Stimulated activated CD4-positive, alpha-beta T cell treated with anti-CD3 and anti-CD28 coated beads, Interleukin-15, amount 100 ng/mL, for 24 hours (primary cell): Measurements from ENCODE around the gene HIRA.
"Not testable (repeated sequence)": the region's sequence is repeated elsewhere in the genome, so short reads cannot be mapped to it uniquely, and the experiment has no call there.

Experiments used
- DNase-seq: peaks from one replicate; pipeline ENCODE4 v3.0.0-alpha.2; 2020

Gene HIRA

DNA sequence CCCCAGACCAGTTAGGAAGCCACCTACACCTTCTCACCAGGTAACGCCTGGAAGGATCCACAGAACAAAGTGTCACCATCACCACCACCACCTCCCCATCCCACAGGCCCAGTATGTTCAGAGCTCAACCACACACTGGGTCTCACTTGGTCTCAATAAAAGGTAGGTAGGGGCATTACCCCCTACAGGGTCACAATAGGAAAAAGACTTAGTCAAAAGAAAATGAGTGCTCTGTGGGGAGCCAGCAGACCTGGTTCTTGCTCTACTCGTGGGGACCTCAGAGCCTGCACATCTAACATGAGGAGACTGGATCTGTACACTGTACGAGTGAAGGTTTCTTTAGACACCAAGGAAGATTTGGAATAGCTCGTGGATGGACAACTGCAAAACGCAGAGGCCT, 49.3 kb downstream of the HIRA start:
- DNase-seq = no peak

DNA sequence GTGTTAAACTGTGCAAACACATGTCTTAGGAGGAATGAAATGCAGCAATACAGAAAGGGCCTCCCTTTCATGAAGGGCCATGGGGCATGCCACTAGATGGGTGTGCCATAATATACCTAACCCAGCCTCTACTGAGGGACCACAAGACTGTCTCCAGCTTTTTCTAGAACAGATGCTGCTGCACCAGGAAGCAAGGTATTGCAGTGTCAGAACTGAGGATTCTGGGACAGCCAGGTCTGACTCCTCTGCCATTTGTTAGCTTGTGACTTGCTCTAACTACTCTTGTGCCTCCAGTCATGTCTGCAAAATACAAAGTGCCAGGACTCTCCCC, 53.2 kb downstream of the HIRA start:
- no peak for DNase-seq

DNA sequence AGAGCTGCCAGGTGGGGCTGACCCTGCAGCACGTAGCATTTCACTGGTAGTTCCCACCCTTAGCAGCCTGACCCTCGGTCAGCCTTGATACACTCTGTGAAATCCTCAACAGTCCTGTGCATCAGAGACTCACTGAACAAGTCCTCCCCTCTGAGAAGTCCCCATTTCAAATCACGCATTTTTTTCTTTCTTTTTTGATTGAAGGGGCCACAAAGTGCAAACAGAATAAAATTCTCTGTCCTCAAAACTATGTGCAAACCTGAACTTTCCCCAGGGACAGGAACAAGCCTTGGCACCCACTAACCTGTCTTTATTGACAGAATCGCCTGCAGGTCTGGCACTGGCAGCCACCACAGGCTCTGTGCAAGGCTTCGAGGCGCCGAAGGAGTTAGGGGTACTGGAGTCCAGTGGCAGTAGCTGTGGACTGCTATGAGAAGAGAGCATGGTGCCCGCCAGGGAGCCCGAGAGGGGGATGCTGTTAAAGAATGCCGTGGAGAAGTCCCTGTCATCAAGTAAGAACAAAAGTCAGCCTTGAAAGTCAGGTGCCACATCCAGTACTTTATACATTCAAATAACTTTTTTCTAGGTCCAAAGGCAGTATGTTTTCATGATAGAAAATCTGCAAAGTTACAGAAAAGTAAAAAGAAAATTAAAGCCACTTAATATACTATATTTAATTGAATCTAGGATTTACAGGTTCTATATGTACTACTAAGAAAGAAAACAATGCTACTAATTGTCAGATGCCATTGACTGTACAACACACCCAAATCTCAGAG, 53.8 kb downstream of the HIRA start:
- no peak for DNase-seq

DNA sequence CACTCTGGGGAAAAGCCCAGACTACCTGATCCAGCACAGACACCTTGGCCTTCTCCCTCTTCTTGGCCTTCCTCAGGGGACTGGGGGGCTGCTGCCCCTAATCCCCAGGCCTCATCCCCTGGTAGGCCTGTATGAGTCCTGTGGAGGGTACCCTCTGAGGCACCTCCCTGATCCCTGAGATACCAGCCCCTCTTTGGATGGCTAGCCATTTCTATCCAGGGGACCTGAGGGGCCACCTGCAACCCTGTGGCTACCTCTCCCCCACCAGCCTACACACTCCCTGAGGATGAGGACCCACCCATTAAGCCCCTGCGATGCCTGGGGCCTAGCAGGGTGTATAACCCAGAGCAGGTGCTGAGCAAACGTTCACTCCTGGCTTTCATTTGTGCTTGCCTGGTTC, 54.6 kb downstream of the HIRA start:
- DNase-seq = no peak

DNA sequence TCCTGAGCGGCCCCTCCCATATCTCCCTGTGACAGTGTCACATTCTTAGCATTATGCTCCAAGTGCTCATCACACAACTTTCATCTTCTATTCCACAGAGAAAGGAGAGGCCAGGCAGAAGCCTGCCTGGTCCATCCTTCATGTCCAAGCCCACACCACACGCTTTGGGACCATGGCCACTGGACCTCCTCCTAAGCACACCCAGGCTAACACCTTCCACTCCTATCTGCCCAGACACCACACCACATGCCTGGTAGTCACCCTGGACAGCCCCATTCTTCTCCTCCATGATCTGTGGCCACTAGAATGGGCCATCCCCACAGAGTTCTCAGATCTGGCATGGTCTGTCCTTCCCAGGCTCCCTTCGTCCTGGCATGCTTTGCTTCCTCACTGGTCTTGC, 55.3 kb downstream of the HIRA start:
- no peak for DNase-seq

DNA sequence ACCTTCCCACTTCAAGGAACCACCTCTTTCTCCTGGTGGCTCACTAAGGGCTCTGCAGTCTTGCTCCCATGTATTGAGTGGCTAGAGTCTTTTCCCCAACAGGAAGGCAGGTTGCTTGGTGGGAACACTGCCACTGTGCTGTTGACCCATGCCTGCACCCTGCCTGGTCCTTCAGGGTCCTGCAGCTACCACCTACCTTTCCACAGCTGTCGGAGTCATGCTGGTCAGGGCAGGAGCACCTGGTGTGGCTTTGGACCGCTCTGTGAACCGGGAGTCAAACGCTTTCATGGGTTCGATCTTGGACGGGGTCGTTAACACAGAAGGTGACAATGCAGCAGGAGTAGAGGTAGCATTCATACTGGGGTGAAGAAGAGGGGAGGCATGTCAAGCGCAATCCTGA, 56.1 kb downstream of the HIRA start:
- no peak for DNase-seq

DNA sequence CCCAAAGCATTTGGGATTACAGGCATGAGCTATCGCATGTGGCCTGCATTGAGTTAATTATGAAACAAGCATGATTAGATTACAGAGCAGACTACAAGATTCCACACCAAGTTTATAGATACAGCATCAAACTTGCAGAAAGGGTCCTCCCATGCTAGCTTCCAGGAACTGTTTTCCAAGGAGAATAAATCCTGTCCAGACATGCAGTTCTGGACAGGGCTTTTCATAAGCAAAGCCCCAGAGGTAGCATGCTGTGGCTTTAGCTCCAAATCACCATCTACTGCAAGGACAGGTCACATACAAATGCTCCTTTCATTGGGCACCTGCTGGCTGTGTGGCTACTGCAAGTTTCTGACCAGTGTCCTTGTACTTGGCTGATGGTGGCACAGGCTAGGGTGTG, 57.1 kb downstream of the HIRA start:
- DNase-seq = no peak

DNA sequence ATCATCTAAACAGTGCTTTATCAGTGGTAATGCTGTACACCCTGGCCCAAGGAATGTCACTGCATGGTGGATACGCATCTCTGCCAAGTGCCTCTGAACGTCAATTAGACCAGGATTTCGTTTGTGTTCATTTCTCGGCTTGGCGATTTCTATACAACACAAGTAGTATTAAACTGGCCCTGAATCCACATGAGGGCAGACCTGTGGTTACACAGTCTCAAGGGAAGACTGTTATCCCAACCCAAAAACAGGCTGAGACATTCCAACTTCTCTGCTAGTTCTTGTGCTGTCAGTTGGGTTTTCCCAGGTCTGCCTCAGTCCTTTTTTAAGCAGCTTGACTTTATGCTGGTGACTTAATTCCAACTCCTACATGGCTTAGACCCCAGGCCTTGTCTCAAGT, 58.1 kb downstream of the HIRA start:
- DNase-seq = no peak

DNA sequence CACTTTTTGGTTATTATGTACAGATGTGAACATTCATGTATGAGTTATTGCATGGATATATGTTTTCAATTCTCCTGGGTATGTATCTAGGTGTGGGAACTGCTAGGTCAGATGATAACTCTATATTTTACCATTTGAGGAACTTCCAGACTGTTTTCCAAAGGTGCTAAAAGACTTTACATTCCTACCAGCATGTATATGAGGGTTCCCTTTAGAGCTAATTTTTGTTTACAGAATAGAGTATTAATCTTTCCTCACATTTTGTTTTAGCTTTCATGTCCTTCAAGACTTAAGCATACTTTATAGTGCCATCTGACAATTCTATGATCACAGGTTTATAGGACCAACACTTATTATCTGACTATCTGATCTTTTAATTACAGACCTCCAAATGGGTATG, 59.6 kb downstream of the HIRA start:
- no peak for DNase-seq

DNA sequence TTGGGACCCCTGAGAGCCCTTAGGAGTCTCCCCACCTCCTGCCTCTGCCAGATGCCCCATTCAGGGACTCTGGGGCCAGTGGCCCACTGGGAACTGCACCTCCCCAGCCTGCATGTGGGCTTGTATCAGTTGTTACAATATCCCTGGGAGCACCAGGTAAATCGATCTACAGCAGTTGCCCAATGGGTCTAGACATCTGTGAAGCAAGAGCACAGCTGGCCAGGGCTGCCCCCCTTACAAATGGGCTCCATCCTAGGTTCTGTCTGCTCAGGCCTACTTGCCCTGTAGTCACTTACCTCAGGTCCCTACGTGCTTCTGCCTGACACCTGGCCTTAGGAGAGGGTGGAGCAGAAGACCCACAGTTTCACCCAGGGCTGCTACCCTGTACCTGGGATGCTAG, 62.7 kb downstream of the HIRA start:
- no peak for DNase-seq

DNA sequence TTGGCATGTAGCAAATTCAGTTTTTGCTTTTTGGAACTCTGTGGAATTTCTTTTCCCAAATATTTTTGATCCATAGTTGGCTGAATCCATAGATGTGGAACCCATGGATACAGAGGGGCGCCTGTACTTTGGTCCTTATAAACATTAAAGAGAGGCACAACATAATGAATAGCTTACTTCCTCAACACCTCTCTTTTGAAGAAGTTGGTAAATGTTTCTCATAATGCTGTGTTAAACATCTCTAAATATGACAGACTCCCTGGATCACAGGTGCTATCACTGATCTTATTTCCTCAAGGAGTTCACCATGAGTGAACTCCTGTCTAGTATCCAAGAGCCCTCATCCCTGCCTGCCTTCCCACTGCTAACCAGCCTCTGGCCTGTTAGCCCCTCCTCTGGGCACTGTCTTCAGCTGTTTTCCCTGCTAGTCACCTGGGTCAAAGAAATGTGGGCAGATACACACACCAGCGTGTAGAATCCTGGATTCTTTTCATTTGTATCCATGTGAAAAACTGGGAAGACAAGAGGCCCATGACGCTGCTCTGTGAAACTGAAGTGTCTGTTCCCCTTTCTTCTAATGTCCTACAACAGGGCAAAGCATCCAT, 63.7 kb downstream of the HIRA start:
- DNase-seq = no peak

DNA sequence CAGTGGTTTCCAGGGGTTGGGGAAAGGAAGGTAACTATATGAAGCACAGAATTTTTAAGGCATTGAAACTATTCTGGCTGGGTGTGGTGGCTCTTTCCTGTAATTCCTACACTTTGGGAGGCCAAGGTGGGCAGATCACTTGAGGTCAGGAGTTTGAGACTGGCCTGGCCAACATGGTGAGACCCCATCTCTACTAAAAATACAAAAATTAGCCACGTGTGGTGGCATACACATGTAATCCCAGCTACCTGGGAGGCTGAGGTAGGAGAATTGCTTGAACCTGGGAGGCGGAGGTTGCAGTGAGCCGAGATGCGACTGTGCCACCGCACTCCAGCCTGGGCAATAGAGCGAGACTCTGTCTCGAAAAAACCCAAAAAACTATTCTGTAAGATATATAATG, 68.0 kb downstream of the HIRA start:
- not testable (repeated sequence) for DNase-seq

DNA sequence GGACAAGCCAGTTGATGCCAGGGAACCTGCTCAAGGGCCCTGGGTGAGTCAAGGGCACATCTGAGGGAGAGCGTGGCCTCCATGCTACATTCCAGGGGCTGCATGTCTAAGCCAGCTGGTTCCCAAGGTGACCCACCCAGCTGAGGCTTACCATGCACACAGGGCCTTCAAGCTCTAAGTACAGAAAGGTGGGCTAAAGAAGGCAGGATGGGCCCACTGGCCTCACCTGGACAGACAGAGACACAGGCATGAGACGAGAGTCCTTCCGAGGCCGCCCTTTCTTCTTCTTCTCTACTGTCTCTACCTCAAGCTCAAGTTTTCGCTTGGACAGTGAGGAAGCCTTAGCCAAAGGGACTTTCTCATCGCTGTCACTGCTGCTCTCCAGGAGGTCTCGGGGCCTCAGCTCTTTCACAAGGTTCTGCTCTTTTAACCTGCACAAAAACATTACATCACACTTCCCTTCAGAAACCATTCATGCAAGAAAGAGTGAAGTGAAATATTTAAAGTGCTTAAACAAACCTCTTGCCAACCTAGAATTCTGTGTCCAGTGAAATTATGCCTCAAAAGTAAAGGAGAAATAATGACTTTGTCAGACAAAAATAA, 69.9 kb downstream of the HIRA start:
- DNase-seq = no peak

DNA sequence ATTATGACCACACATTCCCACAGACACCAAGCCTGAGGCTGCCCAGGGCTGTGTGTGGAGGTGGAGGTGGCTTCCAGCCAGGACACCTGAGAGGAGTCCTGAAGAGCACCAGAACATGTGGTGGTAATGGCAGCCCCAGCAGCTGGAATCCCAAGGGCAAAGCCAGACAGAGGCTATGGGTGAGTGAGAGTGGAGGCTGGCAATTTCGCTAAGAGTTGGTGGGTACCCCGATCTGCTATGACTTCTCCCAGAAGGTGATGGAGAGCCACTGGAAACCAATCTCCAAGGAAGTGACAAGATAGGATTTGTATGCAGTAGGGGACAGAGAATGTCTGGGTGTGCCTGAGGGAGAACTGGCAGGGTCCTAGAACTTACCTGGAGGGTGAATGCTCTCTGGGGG, 70.7 kb downstream of the HIRA start:
- DNase-seq = no peak

DNA sequence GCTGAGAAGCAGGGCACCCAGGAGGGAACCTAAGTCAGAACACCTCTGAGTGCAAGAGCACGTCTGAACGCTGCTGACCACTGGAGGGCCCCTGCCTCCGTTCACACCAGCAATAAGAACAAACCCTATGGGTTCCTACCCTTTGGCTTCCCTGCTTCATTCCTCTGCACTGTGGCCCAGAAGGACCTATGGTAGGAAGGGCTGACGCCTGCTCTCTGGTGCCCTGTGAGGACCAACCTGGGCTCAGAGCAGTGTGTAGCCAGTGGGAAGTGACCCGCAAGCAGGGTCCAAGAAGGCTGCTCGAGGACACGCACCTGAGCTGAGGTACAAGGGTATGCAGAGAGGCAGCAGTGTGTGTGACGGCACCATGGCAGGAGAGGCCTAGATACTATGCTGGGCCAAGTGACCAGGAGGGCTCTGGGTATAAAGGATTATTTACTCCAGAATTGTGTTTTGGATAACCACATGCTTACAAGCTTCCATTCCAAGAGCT, 71.2 kb downstream of the HIRA start:
- no peak for DNase-seq

DNA sequence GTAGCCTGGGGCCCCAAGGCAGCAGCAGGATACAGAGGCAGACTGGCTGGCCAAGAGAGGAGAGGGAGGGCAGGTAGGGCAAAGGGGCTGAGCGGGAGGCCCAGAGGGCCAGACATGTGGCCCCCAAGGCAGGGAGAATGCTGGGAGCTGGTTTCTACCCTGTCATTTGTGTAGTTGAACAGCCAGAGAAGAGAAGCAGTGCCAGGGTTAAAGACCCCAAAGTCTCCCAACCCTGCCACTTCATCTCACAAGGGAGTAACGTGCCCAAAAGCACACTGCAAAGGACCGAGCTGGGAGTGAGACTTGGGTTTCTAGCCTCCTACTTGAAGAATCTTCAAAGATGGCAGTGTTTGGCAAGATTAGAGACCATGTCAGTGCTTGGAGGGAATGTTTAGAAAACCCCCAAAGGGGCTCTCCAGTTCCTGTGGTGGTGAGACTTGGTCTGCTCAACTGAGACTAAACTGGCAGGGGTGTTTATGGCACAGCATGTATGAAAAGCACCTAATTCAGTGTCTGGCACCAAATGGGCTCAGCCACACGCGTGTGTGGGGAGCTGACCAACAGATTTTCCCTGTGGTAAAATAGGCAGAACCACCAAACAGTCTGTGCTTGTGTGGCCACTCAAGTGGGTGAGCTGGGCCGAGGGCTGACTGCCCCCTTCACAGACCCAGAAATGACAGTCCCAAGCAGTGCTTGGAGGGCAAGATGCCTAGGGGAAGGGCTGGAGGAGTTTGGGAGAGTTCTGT, 71.8 kb downstream of the HIRA start:
- DNase-seq = no peak

DNA sequence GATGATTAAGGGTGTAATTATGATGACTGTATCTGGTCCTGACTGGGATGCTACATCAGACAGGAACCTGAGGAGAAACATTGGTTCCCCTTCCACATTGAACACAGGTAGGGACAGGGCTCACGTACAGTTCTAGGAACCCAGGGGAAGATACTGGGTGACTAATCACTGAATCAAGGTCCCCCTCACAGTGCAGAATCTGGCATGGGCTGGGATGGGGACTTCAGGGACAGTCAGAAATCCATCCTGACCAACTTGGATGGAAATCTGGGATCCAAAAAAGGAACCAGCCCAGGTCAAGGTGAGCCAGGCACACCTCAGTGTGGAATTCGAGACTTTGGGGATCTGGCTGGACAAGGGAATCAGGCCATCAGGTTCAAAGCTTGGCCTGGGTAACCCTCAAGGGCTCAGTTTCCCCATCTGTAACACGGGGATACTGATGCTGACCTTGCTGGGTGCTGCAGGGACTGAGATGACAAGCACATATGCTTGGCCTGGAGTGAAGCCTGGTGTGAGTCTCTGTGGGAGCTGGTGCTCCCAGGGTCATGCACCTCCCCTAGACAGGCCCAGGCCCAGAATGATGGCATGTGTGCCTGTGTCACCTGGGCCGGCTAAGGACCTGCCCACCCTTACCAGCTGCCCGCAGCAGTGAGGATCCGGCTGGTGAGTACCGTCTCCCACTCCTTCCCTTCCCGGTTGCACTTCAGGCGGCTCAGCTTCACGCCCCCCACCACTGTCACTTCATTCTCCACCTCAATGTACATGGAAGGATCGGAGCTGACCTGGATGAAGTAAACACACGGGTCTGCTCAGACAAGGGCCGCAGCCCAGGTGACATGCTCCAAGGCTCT, 72.6 kb downstream of the HIRA start:
- DNase-seq = no peak

DNA sequence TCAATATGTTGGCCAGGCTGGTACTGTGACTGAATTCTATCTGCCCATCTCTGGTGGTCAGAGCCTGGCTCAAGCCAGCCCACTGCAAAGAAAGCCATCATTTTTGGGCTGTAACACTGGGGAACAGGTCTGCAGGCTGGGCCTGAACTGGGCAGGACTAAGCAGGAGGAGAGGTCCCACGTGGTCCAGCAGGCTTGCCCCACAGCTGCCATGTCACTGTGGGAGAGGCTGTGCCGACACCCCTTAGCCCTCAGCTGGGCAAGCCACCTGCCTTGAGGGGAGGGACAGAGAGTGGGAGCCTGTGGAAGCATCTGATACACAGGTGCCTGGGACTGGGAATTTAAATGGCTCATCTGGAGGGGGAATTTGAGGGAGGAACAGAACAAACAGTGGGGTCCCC, 73.3 kb downstream of the HIRA start:
- DNase-seq = no peak

DNA sequence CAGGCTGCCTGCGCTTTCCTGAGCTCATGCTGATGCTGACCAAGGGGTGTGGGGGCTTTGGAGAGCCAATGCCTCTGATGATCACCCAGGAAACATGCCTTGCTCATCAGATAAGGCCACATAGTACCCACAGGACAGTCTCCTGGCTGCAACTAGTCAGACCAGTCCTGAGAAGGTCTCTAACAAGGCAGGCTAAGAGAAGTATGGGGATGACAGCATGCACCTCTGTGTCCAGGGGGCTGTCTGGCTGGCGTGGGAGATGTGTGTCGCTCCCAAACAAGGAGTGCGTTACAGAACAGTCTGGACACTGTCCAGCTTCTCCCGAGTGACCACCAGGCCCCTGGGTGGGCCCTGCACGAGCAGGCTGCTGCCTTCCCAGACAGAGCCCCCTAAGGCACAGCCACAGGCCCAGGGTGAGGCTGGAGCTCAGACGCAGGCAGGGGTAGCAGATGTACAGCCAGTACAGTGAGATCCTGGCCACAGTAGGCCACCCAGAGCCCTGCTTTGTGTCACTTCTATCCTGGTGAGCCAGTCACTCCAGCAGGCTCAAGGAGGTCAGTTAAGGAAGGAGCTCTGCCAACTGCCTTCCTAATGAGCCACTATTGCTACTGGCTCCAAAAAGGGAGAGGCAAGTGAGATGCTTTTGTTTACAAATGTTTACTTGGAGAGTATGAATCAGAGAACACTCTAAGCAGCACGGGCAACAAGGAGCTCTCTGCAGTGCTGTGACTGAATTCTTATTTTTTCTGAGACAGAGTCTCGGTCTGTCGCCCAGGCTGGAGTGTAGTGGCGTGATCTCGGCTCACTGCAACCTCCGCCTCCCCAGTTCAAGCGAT, 74.0 kb downstream of the HIRA start:
- no peak for DNase-seq

DNA sequence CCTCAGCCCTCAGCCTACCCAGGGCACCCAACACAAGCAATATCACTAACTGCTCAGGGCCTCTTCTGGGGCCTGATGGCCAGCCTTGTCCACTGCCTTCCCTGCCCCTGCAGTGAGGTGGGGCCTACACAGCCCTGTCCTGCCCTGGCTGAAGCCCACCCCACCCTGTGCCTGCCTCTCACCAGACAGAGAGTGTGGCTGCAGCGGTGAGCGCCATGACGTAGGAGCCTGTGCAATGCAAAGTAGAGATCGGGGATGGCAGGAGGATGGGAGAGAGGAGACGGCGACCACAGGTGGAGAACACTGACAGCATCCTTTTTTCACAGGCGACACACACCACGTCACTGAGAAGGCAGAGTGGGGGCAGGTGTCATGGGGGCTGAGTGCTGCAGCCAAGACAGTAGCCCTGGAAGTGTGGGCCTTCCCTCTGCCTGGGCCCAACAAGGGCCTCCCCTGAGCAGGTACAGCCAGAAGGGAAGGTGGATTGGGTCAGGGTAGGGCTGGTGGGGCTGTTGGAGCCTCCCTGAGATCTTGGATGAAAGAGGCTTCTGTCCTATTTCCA, 74.7 kb downstream of the HIRA start:
- no peak for DNase-seq

DNA sequence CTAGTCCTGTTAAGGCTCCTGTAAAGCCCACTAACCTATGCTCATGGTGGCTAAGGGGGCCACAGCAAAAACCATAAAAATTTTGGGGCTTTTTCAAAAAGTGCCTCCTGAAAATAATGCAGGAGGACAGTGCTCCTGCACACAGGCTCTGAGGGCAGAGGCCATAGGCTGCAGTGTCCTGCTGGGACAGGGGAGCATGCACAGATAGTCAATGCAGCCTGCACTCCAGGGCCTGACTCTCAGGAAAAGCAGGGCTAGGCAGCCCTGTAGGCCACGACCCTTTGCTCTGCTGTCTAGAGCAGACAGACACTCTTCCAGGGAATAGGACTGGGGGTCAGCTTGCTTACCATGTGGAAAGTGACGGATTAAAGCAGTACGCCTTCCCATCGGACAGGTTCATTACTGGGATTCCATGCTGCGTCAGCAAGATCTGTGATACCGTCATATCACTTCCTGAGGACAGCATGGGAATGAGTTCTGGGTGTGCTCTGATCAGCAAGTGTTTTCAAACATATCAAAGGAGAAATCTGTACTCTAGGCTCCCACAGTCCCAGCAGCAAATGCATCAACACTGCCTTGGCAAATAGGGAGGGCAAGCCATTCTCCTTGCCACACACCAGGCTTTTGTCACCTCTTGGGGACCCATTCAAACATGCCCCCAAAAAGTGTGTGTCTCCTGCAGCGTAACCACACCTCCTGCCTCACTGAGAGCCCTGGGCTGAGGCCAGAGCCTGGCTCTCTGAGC, 75.9 kb downstream of the HIRA start:
- no peak for DNase-seq
